NCI-H2196 (cell line): Measurements from ENCODE around the gene ADGRG1.
"Not testable (repeated sequence)": the region's sequence is repeated elsewhere in the genome, so short reads cannot be mapped to it uniquely, and the experiment has no call there.

Experiments used
- DNase-seq: peaks from one replicate; lab custom pipeline; 2025; ENCODE audit not compliant: unreplicated experiment; lab: John Stamatoyannopoulos, UW

ADGRG1 gene

GRCh38 chr16:57665541-57665940 is 37.1 kb downstream of the ADGRG1 start:
- no peak for DNase-seq

GRCh38 chr16:57666353-57667047 is 38.1 kb downstream of the ADGRG1 start:
- no peak for DNase-seq

GRCh38 chr16:57667048-57667525 is 38.7 kb downstream of the ADGRG1 start:
- DNase-seq, result no peak

DNA sequence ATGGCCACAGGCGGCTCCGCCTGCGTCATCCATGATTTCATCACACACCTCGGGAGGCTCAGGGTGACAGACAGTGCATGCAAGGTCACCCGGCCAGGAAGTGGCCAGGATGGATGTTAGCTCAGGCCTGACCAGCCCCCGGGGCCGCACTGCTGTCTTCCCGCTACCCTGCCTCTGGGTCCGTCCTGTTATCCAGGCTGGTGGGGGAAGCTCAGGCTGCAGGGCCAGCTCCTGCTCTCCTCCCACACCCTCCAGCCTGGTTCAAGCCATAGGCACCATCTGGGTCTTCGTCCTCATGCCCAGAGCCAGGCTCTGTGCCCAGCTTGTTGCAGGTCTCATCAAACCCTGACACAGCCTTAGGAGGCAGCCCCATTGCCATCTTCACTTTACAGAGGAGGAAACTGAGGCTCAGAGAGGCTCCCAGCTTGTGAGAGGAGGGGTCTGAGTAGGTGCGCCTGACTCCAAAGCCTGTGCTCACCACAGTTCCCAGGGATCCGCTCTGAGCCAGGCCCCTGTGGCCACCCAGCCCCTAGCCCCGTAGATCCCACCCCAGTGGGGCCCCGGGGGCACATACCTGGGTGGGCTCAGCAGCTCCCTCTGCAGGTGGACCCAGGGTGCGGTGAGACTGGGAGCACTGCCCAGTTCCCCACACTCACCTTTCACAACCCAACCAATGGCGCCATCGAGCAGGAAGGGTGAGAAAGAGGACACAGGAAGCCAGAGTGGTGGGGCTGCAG is 39.3 kb downstream of the ADGRG1 start:
- no peak for DNase-seq

- DNase-seq, result no peak
Measured at GRCh38 chr16:57668263-57668571, 39.8 kb downstream of the ADGRG1 start, which contains the start of gene ADGRG3. TSS of gene ADGRG3 (plus strand) at chr16:57668306. CDS start at chr16:57668348, 42 bp downstream.

DNA sequence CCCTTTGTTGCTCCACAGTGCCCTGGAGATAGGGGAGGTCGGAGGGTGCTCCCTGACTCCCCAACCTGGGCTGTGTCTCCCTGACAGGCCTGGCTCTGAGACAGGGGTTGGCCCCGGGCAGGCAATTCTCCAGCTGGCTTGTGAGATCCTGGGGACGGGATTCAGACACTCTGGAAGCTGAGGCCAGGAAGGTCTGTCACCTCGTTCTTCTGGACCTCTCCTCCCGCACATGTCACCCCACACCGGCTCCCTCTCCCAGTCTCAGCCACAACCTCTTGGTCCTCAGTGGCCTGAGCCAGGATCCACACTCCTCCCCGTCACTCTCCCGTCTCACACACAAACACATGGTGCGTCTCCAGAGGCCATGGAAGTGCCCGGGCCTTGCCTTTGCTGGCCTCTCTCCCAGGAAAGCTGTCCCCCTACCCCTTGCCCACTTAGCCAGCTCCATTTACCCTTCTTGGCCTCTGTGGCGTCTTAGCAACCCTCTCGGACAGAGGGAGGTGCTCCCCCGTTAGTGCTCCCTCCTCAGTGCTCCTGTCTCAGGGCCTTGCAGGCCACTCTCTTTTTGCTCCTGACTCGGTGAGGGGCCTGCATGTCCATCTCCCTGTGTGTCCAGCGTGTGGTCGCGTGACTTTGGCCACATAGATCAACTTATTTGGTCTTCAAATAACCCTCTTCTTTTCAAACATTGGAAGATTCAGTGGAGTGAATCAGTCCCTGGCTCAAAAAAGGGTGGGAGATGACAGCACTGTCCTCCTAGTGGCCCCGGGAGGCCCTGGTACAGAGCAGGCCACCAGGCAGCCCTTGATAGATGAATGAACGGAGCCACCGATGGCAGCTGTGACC is 40.4 kb downstream of the ADGRG1 start:
- no peak for DNase-seq

DNA sequence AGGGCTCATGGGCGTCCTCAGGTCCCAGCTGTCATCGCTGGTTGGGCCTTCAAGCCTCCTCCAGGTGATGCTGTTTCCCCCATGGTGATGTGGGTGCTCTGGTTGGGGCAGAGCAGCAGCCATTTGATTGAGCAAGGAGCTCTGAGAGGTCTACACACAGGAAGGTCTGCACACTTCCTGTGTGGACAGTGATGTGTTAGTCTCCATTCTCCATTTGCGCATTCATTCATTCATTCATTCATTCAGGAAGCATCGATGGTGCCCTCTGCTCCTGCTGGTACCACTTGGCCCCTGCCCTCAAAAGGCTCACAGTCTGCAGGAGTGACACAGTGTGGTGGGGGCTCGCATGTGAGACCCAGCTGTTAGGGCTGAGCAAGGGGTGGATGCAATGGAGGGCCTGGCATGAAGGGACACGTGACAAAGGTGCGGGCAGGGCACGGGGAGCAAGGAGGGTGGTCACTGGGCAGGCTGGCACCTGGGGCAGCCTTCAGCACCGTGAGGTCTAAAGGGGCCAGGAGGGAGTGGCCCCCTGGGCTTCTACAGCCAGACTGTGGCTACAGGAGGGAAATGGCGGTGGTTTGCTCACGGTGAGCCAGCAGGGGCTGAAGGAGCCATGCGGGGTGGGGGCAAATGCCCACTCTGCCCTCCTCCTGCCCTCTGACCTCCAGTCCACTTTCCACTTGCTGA is 41.2 kb downstream of the ADGRG1 start:
- no peak for DNase-seq

DNA sequence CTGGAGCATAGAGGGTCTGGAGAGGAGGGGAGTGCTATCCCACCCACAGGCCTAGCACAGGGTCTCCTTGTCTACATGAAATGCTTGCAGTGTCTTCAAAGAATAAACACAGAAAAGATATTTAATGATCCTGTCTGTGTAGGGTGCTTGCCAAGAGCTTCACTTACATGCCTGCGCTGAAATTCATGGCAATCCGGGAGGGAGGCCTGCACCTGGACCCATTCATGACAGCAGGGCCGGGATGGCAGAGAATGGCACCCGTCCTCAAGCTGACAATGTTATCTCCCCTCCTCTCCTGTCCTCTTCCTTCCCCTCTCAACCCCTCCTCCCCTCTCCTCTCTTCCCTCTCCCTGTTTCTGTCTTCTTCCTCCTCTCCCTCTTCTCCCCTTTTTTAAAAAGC is 41.8 kb downstream of the ADGRG1 start:
- DNase-seq, result no peak

- not testable (repeated sequence) for DNase-seq
Measured at GRCh38 chr16:57671451-57671850, 43.0 kb downstream of the ADGRG1 start.

DNA sequence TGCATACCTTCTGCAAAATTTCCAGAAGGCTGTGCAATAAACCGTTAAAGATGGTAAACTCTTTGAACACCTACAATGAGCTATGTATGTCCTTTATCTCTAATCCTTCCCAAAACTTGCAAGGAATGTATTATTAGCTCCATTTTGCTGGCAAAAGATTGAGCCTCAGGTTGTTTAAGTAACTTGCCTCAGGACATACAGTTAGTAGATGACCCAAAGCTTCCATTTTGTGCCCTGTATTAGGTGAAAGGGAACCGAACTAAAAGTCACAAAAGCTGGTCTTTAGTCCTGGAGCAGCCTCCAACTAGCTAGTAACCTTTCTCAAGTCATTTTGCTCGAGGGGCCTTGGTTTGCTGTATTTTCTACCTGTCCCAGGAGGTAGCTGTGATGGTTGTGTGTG is 44.0 kb downstream of the ADGRG1 start:
- no peak for DNase-seq

GRCh38 chr16:57672824-57673223 is 44.4 kb downstream of the ADGRG1 start:
- DNase-seq, result no peak

- DNase-seq, result no peak
Measured at GRCh38 chr16:57675741-57676551, 47.5 kb downstream of the ADGRG1 start.

GRCh38 chr16:57676553-57677085 is 48.2 kb downstream of the ADGRG1 start:
- no peak for DNase-seq

DNA sequence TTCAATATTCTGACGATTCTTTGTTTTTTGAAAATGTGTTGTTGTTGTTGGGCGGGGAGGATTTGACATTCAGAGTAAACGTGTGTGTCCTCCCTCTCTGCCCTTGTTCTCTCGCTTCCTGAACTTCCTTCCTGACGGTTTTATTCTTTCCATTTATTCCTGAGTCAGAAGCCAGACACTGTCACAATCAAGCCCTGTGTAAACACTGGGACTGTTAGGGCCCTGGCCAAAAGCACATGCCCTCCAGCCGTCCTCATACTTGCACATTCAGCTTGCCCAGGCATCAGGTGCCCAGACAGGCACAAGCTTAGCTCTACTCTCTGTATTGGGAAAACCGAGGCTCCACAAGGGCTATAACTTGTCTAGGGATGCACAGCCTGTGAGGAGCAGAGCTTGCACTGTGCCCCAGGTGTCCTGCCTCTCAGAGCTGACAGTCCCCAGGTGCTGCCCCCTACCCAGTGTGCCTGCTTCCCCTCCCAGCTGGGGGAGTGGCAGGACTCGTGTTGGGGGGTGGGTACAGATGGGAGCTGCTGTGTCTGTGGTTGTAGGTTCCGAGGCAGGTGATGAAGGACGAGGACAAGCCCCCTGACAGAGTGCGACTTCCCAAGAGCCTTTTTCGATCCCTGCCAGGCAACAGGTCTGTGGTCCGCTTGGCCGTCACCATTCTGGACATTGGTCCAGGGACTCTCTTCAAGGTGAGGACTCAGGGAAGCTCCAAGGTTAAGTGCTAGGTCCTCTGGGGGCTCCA is 49.4 kb downstream of the ADGRG1 start:
- no peak for DNase-seq

DNA sequence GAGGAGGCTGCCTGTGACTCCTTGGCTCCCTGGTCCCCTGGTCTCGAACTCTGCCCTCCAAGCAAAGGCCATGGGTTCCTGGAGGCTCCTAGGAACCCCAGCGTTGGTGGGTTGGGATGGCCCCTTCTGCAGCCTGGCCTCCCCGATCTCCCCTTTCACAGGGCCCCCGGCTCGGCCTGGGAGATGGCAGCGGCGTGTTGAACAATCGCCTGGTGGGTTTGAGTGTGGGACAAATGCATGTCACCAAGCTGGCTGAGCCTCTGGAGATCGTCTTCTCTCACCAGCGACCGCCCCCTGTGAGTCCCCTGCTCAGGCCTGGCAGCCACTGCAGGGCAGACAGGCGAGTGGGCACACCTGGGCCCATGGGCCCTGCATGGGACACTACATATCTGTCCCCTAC is 50.6 kb downstream of the ADGRG1 start:
- no peak for DNase-seq

GRCh38 chr16:57679767-57680482 is 51.5 kb downstream of the ADGRG1 start:
- no peak for DNase-seq

DNA sequence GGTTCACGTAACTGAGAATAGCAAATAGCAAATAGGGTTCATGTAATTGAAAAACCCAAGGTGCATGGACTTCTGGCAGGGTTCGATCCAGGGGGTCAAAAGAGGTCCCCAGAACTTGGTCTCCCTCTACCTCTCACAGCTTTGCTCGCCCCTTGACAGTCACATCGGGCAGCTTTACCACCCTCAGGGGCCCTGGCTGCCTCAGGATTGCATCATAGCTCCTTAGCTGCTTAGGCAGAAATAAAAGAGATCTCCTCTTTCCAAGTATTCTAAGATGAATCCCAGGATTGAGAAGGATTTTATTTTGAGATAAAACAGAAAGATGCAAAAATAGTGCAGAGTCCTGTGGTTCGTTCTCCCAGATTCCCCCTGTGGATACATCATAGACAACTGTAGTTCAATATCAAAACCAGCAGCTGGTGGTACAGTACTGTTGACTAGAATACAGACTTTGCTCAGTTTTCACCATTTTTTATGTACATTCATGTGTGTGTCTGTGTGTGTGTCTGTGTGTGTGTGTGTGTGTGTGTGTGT is 52.5 kb downstream of the ADGRG1 start:
- no peak for DNase-seq

GRCh38 chr16:57681950-57682728 is 53.7 kb downstream of the ADGRG1 start:
- DNase-seq, result no peak
